Muscle of leg (tissue), 11 donors: ENCODE results near the gene CDYL2. TPM values are rescaled to one million over a fixed set of nuclear protein-coding genes. Genes with fewer than 3 reads are reported as not detected.

Source experiments
- DNase-seq: peaks from one replicate; pipeline ENCODE4 v3.0.0; 2013
- H3K27ac ChIP-seq: one replicate; pipeline ENCODE4 v1.5.1; 2013; ENCODE audit warnings: mild to moderate bottlenecking, low read length, control low read depth
- H3K27me3 ChIP-seq: one replicate; pipeline ENCODE4 v1.6.1; 2013; ENCODE audit warnings: low read length; ENCODE audit not compliant: control insufficient read depth, insufficient read depth
- H3K36me3 ChIP-seq: one replicate; pipeline ENCODE4 v1.6.1; 2013; ENCODE audit warnings: low read length; ENCODE audit not compliant: control insufficient read depth, insufficient read depth
- H3K4me1 ChIP-seq: one replicate; pipeline ENCODE4 v1.6.1; 2013; ENCODE audit warnings: low read length; ENCODE audit not compliant: control insufficient read depth, insufficient read depth
- H3K4me3 ChIP-seq: one replicate; pipeline ENCODE4 v1.5.1; 2013; ENCODE audit warnings: low read length, control low read depth
- H3K9me3 ChIP-seq: replicated peaks from 2 replicates; pipeline ENCODE4 v1.6.1; 2013; ENCODE audit warnings: low read depth, low read length; ENCODE audit not compliant: control insufficient read depth
- WGBS: methylation state at CpG from one replicate; pipeline ENCODE4 v1.1.5; 2013; ENCODE audit warnings: missing lambda C conversion rate; ENCODE audit not compliant: insufficient coverage; 5-methylcytosine and 5-hydroxymethylcytosine counted together
- polyA plus RNA-seq, 8 donors: library from polyadenylated mRNA; unstranded; fragments of 120-200 nt; gene quantifications; one replicate each; pipeline versions ENCODE4 v1.2.1 to v1.2.3, GENCODE V29; 2013; ENCODE audit warnings: inconsistent platforms in 1 of 8, low replicate concordance in 1 of 8; ENCODE audit not compliant: insufficient read length in 8 of 8, insufficient read depth in 1 of 8
- total RNA-seq: library from RNA; stranded (reverse); fragments of 120-200 nt; gene quantifications from one replicate; pipeline ENCODE4 v1.2.4, GENCODE V29; 2013

The CDYL2 gene
- total and polyA plus RNA-seq, 9 donors, result 1.9 to 3.7 (median 2.6) TPM

- DNase-seq, result peak; percentile 7
- H3K27ac ChIP-seq, result no peak overlapping the region
- H3K36me3 ChIP-seq, result no peaks in the 10 kb centered on the region
- H3K4me1 ChIP-seq, result peaks cover 3% of the 10 kb centered on the region
- peaks cover 16% of the 10 kb centered on the region for H3K9me3 ChIP-seq
- H3K4me3 ChIP-seq, result no peak overlapping the region
- no peaks in the 10 kb centered on the region for H3K27me3 ChIP-seq
- WGBS, result 51% methylated on average over 6 of the region's 10 CpGs
These were observed 85.7 kb downstream of the CDYL2 start for GRCh38 chr16:80718480-80719220.

GRCh38 chr16:80717611-80718010 lies 86.8 kb downstream of the CDYL2 start:
- H3K4me1 ChIP-seq, result peaks cover 3% of the 10 kb centered on the region
- no peaks in the 10 kb centered on the region for H3K27me3 ChIP-seq
- 60% methylated on average over 1 of the region's 3 CpGs for WGBS
- H3K4me3 ChIP-seq, result no peak overlapping the region
- no peak overlapping the region for H3K27ac ChIP-seq
- no peaks in the 10 kb centered on the region for H3K36me3 ChIP-seq
- H3K9me3 ChIP-seq, result peaks cover 6% of the 10 kb centered on the region
- DNase-seq, result no peak

- H3K27me3 ChIP-seq, result no peaks in the 10 kb centered on the region
- H3K36me3 ChIP-seq, result no peaks in the 10 kb centered on the region
- H3K4me3 ChIP-seq, result no peak overlapping the region
- WGBS, result 89% methylated on average over 2 of the region's 2 CpGs
- H3K27ac ChIP-seq, result no peak overlapping the region
- no peak for DNase-seq
- H3K4me1 ChIP-seq, result peaks cover 3% of the 10 kb centered on the region
- H3K9me3 ChIP-seq, result peaks cover 2% of the 10 kb centered on the region
These were observed 87.7 kb downstream of the CDYL2 start for GRCh38 chr16:80716564-80717139.

DNA sequence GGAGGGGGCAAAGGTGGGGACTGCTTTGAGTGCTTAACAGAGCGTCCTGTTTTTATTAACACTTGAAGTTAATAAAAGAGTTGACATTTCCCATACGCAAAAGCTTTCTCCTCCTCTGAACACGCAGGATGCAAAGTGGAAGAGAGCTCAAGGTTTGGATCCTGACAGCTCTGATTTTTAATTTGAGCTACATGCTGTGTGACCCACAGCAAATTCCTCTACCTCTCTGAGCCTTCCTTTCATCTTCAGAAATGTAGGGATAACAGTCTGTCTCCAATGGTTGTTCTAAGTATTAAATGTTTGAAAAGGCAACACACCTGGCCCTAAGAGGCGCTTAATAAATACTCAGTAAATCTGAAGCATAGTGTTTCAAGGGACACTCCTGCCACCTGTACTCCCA lies 93.0 kb downstream of the CDYL2 start:
- Histone ChIP-seq H3K4me1 (no peaks in the 10 kb centered on the region), H3K36me3 (no peaks in the 10 kb centered on the region), H3K27me3 (no peaks in the 10 kb centered on the region), H3K27ac (no peak overlapping the region), H3K4me3 (no peak overlapping the region), H3K9me3 (peaks cover 2% of the 10 kb centered on the region)
- no CpG with 5 or more reads among the region's 4 CpGs for WGBS
- DNase-seq, result no peak

DNA sequence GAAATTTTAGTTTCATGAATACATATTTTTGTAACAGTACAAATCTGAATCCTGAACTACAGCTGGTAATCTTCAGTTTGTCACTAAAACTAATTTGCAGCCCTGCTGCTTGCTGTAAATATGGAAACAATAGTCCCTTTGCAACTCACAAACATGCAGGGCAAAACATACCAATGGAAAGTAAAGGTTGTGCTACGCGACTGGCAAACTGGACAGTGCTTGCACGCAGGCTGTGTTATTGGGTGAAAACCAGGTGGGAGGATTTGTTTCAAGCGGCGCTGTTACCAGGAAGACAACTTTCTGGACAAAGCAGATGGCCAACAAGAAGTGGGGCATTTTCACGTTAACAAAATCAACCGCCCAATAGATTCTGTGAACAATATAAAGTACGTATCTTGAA lies 93.5 kb downstream of the CDYL2 start:
- no peaks in the 10 kb centered on the region for H3K27me3 ChIP-seq
- no peak overlapping the region for H3K4me3 ChIP-seq
- no peaks in the 10 kb centered on the region for H3K36me3 ChIP-seq
- H3K4me1 ChIP-seq, result no peaks in the 10 kb centered on the region
- H3K27ac ChIP-seq, result no peak overlapping the region
- DNase-seq, result no peak
- H3K9me3 ChIP-seq, result peaks cover 2% of the 10 kb centered on the region
- WGBS, result 48% methylated on average over 6 of the region's 8 CpGs

- Histone ChIP-seq H3K27me3 (no peaks in the 10 kb centered on the region), H3K27ac (no peak overlapping the region), H3K36me3 (no peaks in the 10 kb centered on the region), H3K9me3 (no peaks in the 10 kb centered on the region), H3K4me1 (no peaks in the 10 kb centered on the region), H3K4me3 (no peak overlapping the region)
- no peak for DNase-seq
- WGBS, result 93% methylated on average over 5 of the region's 9 CpGs
These were observed 95.6 kb downstream of the CDYL2 start for GRCh38 chr16:80708823-80709222.

GRCh38 chr16:80707686-80708085 lies 96.7 kb downstream of the CDYL2 start:
- Histone ChIP-seq H3K9me3 (no peaks in the 10 kb centered on the region), H3K27ac (no peak overlapping the region), H3K36me3 (no peaks in the 10 kb centered on the region), H3K4me1 (no peaks in the 10 kb centered on the region), H3K27me3 (no peaks in the 10 kb centered on the region), H3K4me3 (no peak overlapping the region)
- no peak for DNase-seq

- WGBS, result no CpG with 5 or more reads among the region's 2 CpGs
- Histone ChIP-seq H3K36me3 (no peaks in the 10 kb centered on the region), H3K9me3 (no peaks in the 10 kb centered on the region), H3K4me3 (no peak overlapping the region), H3K4me1 (no peaks in the 10 kb centered on the region), H3K27me3 (no peaks in the 10 kb centered on the region), H3K27ac (no peak overlapping the region)
- DNase-seq, result no peak
These were observed 98.8 kb downstream of the CDYL2 start for GRCh38 chr16:80705596-80705995.

DNA sequence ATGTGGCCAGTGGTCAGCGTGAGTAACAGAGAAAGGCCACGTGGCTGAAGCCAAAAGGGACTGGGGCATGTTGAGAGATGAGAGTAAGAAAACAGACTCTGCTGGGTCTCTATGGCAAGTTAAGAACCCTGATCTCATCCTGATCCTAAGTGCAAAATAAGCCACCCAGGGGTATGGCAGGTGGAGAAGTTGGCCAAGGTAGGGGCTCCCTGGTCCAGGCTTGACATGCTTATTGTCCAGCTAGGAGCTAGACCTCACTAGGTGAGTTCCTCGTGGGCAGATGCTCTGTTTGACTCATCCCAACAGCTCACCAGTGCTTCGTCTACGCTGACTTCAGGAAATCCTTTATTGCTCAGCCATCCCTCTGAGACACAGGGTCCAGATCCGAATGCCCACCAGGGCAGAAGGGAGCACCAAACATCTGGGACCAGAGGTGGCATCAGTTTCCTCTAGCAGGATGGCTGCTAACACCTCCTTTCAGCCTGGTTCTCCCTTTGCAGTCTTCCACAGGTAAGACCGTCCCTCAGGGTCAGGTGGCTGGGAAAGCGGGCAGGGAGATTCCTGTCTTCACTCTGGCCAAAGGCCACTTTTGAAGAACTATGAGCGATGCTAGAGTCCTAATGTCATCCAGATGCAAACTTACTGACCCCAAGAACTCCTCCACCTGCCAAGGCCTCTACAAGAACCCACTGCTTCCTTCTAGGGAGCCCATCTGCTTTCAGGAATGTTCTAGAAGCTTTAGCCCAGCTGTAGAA lies 99.5 kb downstream of the CDYL2 start:
- Histone ChIP-seq H3K4me3 (no peak overlapping the region), H3K27ac (no peak overlapping the region), H3K27me3 (no peaks in the 10 kb centered on the region), H3K9me3 (no peaks in the 10 kb centered on the region), H3K4me1 (no peaks in the 10 kb centered on the region), H3K36me3 (no peaks in the 10 kb centered on the region)
- WGBS, result 88% methylated on average over 9 of the region's 9 CpGs
- no peak for DNase-seq
